ENCODE results near the gene PER1.

GRCh38 chr17:8119581-8120519, 32.4 kb downstream of the PER1 start:
- TF ChIP-seq CTCF (IDR thresholded peaks at IDR 0.05) (no peak), SIN3A (IDR thresholded peaks at IDR 0.05; ENCODE audit: borderline replicate concordance, insufficient read depth, low read depth, low read length) (no peak), REST (IDR thresholded peaks at IDR 0.05; ENCODE audit: insufficient read depth in 1 of 2, low read depth in 2 of 2, low read length in 1 of 2) (0 out of 4 replicates have a peak, but pooled peaks of 1 of the 2 experiments have one; percentile 10), POLR2AphosphoS5 (IDR thresholded peaks at IDR 0.05; ENCODE audit: low read depth, low read length) (no peak), TCF7L2 (IDR thresholded peaks at IDR 0.05; ENCODE audit: low read depth, low read length) (no peak)

Measured in Panc1 (cell line).